Astrocyte of the spinal cord (primary cell): ENCODE measurements around the gene EPS8L2.
A peak's percentile ranks its signal among the peaks of the same experiment; 100 is the strongest.

Experiments used
- DNase-seq: peaks from one replicate; pipeline ENCODE4 v3.0.0; 2011; ENCODE audit warnings: low read depth, low spot score
- H3K4me3 ChIP-seq: 2 replicates; pipeline ENCODE4 v1.5.1; 2011; ENCODE audit warnings: low read depth, mild to moderate bottlenecking, low read length, moderate library complexity
- CTCF ChIP-seq: IDR thresholded peaks from 2 replicates; pipeline ENCODE4 v1.5.1; 2012; ENCODE audit warnings: low read depth, mild to moderate bottlenecking, low read length, inconsistent platforms
- in situ Hi-C: cut with HindIII; loops from 2 replicates; pipeline ENCODE4 v1.10.0; 2017; ENCODE audit warnings: low sequenced_read_pairs

EPS8L2 gene

GRCh38 chr11:725624-726202 is 19.7 kb downstream of the EPS8L2 start:
- DNase-seq = no peak
- no peak for TF ChIP-seq CTCF
- H3K4me3 ChIP-seq = no peak overlapping the region
- in situ Hi-C loops = no loop called here

- TF ChIP-seq CTCF = no peak
- in situ Hi-C loops = no loop called here
- no peak overlapping the region for H3K4me3 ChIP-seq
- peak; percentile 39 for DNase-seq
These were observed 20.5 kb downstream of the EPS8L2 start for GRCh38 chr11:726278-727220.

- no peak for TF ChIP-seq CTCF
- in situ Hi-C loops = no loop called here
- H3K4me3 ChIP-seq = no peak overlapping the region
- DNase-seq = no peak
These were observed 21.3 kb downstream of the EPS8L2 start for GRCh38 chr11:727281-727701.

- DNase-seq = peak; percentile 87
- H3K4me3 ChIP-seq = no peak overlapping the region
- in situ Hi-C loops = no loop called here
- peak; percentile 100 for TF ChIP-seq CTCF
These were observed 22.1 kb downstream of the EPS8L2 start for GRCh38 chr11:727859-728748.

- in situ Hi-C loops = no loop called here
- H3K4me3 ChIP-seq = no peak overlapping the region
These were observed 23.0 kb downstream of the EPS8L2 start for GRCh38 chr11:728901-729491.

More at GRCh38 chr11:728901-729491, 23.0 kb downstream of the EPS8L2 start:
- no peak for DNase-seq
- no peak for TF ChIP-seq CTCF
